ENCODE measurements around the gene GMEB2.

GMEB2 gene

GRCh38 chr20:63542031-63542559 lies 84.8 kb downstream of the GMEB2 start:
- CTCF ChIA-PET: no interaction called here
- POLR2A ChIA-PET: interaction anchor here (1.2 kb wide), 1 partner anchor 85 kb away, joined by 4 read pairs; the partner anchor contains the start of gene GMEB2
- no peak for DNase-seq (ENCODE audit: extremely low spot score)
- TF ChIP-seq SUZ12 (IDR thresholded peaks at IDR 0.05) (no peak), FOXA1 (IDR thresholded peaks at IDR 0.05) (no peak), PKNOX1 (IDR thresholded peaks at IDR 0.05) (no peak), CTBP1 (IDR thresholded peaks at IDR 0.05; ENCODE audit: borderline replicate concordance) (no peak)

DNA sequence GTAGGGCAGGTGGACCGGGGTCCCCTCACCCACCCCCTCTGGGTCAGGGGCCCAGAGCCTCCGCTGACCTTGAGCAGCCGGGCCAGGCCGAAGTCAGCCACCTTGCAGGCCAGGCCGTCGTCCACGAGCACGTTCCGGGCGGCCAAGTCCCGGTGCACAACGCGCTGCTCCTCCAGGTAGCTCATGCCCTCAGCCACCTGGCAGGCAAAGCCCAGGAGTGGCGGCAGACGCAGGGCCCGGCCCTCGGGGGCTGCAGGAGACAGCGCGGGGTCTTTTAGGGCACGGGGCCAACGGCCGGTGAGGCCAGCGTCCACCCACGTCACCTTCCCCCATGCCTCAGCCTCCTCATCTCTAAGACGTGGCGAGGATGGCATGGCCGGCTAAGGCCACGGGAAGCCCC lies 85.5 kb downstream of the GMEB2 start:
- no peak for DNase-seq (ENCODE audit: extremely low spot score)
- ChIA-PET POLR2A (no interaction called here), CTCF (no interaction called here)
- TF ChIP-seq FOXK2 (IDR thresholded peaks at IDR 0.05): no peak
- no peak for TF ChIP-seq BHLHE40 (IDR thresholded peaks at IDR 0.05; ENCODE audit: borderline replicate concordance)

- TF ChIP-seq ARNT (IDR thresholded peaks at IDR 0.05) (no peak), FOXM1 (IDR thresholded peaks at IDR 0.05; ENCODE audit: borderline replicate concordance) (no peak), BHLHE40 (IDR thresholded peaks at IDR 0.05; ENCODE audit: borderline replicate concordance) (no peak), CTBP1 (IDR thresholded peaks at IDR 0.05; ENCODE audit: borderline replicate concordance) (no peak), SUZ12 (IDR thresholded peaks at IDR 0.05) (no peak), LEF1 (IDR thresholded peaks at IDR 0.05; ENCODE audit: borderline replicate concordance) (no peak), SP1 (IDR thresholded peaks at IDR 0.05) (no peak), L3MBTL2 (conservative IDR thresholded peaks at IDR 0.05) (no peak), FOXK2 (IDR thresholded peaks at IDR 0.05) (no peak), TARDBP (IDR thresholded peaks at IDR 0.05) (no peak), ELF4 (IDR thresholded peaks at IDR 0.05) (no peak)
- CTCF ChIA-PET: no interaction called here
- POLR2A ChIA-PET: no interaction called here
- DNase-seq (ENCODE audit: extremely low spot score): no peak
Measured at GRCh38 chr20:63540417-63541186, 86.3 kb downstream of the GMEB2 start.

DNA sequence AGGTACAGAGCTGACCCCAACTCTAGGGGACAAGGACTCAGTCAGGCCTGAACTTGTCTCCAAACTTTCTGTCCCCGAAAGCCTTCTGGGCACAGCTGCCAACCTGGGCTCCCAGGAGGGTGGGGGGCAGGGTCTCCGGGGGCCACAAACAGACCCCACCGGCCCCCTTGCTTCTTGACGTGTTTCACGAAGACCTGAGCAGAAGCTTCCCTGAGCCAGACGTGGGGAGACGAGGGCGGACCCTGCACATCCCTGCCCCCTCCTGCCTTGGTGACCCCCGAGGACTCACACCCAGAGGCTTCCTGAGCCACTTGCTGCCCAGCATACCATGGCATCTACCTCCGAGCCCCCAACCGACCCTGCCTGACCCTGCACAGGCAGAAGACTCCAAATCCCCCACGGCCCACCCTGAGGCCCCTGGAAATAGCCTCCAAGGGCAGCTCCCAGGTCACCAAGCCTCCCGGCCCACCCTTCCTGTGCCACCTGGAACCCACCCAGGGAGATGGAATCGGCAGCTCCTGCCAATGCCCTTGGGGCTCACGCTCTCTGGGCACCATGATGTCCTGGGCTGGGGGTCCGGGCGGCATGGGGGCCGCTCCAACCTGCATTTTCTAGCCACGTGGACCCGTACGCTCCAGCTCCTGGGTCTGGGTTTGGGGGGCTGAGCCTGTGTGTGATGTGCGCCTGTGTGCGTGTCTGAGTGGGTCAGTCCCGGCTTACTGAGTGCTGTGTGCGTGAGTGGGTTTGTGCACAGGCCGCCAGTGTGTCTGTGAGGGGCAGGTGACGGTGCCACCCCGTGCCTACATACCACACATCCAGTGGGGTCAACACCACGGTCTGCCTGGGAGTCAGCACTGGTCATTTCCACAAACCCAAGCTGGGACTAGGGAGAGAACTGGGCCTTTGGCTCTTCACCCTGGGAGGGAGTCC lies 87.2 kb downstream of the GMEB2 start:
- no peak for TF ChIP-seq L3MBTL2 (conservative IDR thresholded peaks at IDR 0.05)
- TF ChIP-seq CTBP1 (IDR thresholded peaks at IDR 0.05; ENCODE audit: borderline replicate concordance): no peak
- TF ChIP-seq FOXM1 (IDR thresholded peaks at IDR 0.05; ENCODE audit: borderline replicate concordance): no peak
- no peak for TF ChIP-seq BHLHE40 (IDR thresholded peaks at IDR 0.05; ENCODE audit: borderline replicate concordance)
- no peak for TF ChIP-seq TARDBP (IDR thresholded peaks at IDR 0.05)
- no peak for TF ChIP-seq FOXK2 (IDR thresholded peaks at IDR 0.05)
- no peak for TF ChIP-seq ARNT (IDR thresholded peaks at IDR 0.05)
- TF ChIP-seq PKNOX1 (IDR thresholded peaks at IDR 0.05): no peak
- no peak for TF ChIP-seq LEF1 (IDR thresholded peaks at IDR 0.05; ENCODE audit: borderline replicate concordance)
- TF ChIP-seq FOXA1 (IDR thresholded peaks at IDR 0.05): no peak
- no peak for TF ChIP-seq ZNF384 (IDR thresholded peaks at IDR 0.05)
- TF ChIP-seq SP1 (IDR thresholded peaks at IDR 0.05): no peak
- no peak for TF ChIP-seq SUZ12 (IDR thresholded peaks at IDR 0.05)
- CTCF ChIA-PET: no interaction called here
- POLR2A ChIA-PET: interaction anchor here (1.3 to 2.1 kb wide), 2 partner anchors 86 to 114 kb away, joined by 3 to 4 read pairs; partner anchors contain the start of gene STMN3
- DNase-seq (ENCODE audit: extremely low spot score): no peak

GRCh38 chr20:63539092-63539430 lies 87.8 kb downstream of the GMEB2 start:
- ChIA-PET CTCF (interaction anchor here (1.7 kb wide), 1 partner anchor 119 kb away, joined by 5 read pairs; the partner anchor contains the start of gene RTEL1), POLR2A (interaction anchor here (1.3 to 2.1 kb wide), 2 partner anchors 87 to 114 kb away, joined by 3 to 4 read pairs; partner anchors contain the start of gene STMN3)
- DNase-seq (ENCODE audit: extremely low spot score): no peak
- TF ChIP-seq PKNOX1 (IDR thresholded peaks at IDR 0.05) (no peak), ARNT (IDR thresholded peaks at IDR 0.05) (no peak), SP1 (IDR thresholded peaks at IDR 0.05) (no peak), CTBP1 (IDR thresholded peaks at IDR 0.05; ENCODE audit: borderline replicate concordance) (no peak), TARDBP (IDR thresholded peaks at IDR 0.05) (no peak), LEF1 (IDR thresholded peaks at IDR 0.05; ENCODE audit: borderline replicate concordance) (no peak), L3MBTL2 (conservative IDR thresholded peaks at IDR 0.05) (no peak), SUZ12 (IDR thresholded peaks at IDR 0.05) (no peak), FOXM1 (IDR thresholded peaks at IDR 0.05; ENCODE audit: borderline replicate concordance) (no peak), BHLHE40 (IDR thresholded peaks at IDR 0.05; ENCODE audit: borderline replicate concordance) (no peak), FOXA1 (IDR thresholded peaks at IDR 0.05) (no peak), HDGF (IDR thresholded peaks at IDR 0.05; ENCODE audit: borderline replicate concordance) (no peak), ELF4 (IDR thresholded peaks at IDR 0.05) (no peak), FOXK2 (IDR thresholded peaks at IDR 0.05) (no peak), NFRKB (IDR thresholded peaks at IDR 0.05) (no peak), ZNF384 (IDR thresholded peaks at IDR 0.05) (no peak)
